Activated gamma-delta T cell treated with anti-CD3 and anti-CD28 coated beads, Interleukin-2, amount 50 U/mL, for 16 hours (primary cell): Measurements from ENCODE around the gene C1orf115.
"Not testable (repeated sequence)": the region's sequence is repeated elsewhere in the genome, so short reads cannot be mapped to it uniquely, and the experiment has no call there.

Experiments used
- DNase-seq: peaks from one replicate; pipeline ENCODE4 v3.0.0-alpha.2; 2020; ENCODE audit warnings: low read depth

The C1orf115 gene

GRCh38 chr1:220694866-220695382, 4.8 kb downstream of the C1orf115 start:
- no peak for DNase-seq

- no peak for DNase-seq
Measured at GRCh38 chr1:220695426-220695825, 5.3 kb downstream of the C1orf115 start.

- DNase-seq = no peak
Measured at GRCh38 chr1:220696226-220696862, 6.2 kb downstream of the C1orf115 start.

- DNase-seq = no peak
Measured at GRCh38 chr1:220696863-220697231, 6.7 kb downstream of the C1orf115 start.

GRCh38 chr1:220697326-220697725, 7.2 kb downstream of the C1orf115 start:
- no peak for DNase-seq

- no peak for DNase-seq
Measured at GRCh38 chr1:220698607-220699016, 8.4 kb downstream of the C1orf115 start.

- DNase-seq = no peak
Measured at GRCh38 chr1:220699044-220699443, 8.9 kb downstream of the C1orf115 start.

GRCh38 chr1:220700556-220701179, 10.5 kb downstream of the C1orf115 start:
- DNase-seq = no peak

GRCh38 chr1:220701974-220702373, 11.8 kb downstream of the C1orf115 start:
- no peak for DNase-seq

GRCh38 chr1:220702733-220703270, 12.6 kb downstream of the C1orf115 start:
- DNase-seq = no peak

- DNase-seq = no peak
Measured at GRCh38 chr1:220703305-220703704, 13.1 kb downstream of the C1orf115 start.

- DNase-seq = no peak
Measured at GRCh38 chr1:220705782-220706181, 15.6 kb downstream of the C1orf115 start.

GRCh38 chr1:220706480-220706879, 16.3 kb downstream of the C1orf115 start:
- no peak for DNase-seq

GRCh38 chr1:220707160-220707559, 17.0 kb downstream of the C1orf115 start:
- DNase-seq = no peak

GRCh38 chr1:220708244-220708643, 18.1 kb downstream of the C1orf115 start:
- no peak for DNase-seq

GRCh38 chr1:220708936-220709801, 19.0 kb downstream of the C1orf115 start:
- no peak for DNase-seq

GRCh38 chr1:220710333-220710732, 20.2 kb downstream of the C1orf115 start:
- no peak for DNase-seq

GRCh38 chr1:220711056-220711809, 21.1 kb downstream of the C1orf115 start:
- DNase-seq = no peak

- DNase-seq = not testable (repeated sequence)
Measured at GRCh38 chr1:220715986-220716385, 25.8 kb downstream of the C1orf115 start.

- no peak for DNase-seq
Measured at GRCh38 chr1:220717800-220718640, 27.9 kb downstream of the C1orf115 start.

GRCh38 chr1:220721266-220721665, 31.1 kb downstream of the C1orf115 start:
- not testable (repeated sequence) for DNase-seq
